ENCODE measurements around the gene RANGAP1. TPM values are rescaled to one million over a fixed set of nuclear protein-coding genes. Genes with fewer than 3 reads are reported as not detected.
A peak's percentile ranks its signal among the peaks of the same experiment; 100 is the strongest.

The RANGAP1 gene
- total RNA-seq, 5 donors from 2014 or later (not counting 1 experiment from before 2014, with no cell fraction given), result 95.0 to 113 (median 104) TPM

- H3K27ac ChIP-seq (ENCODE audit: low read length), result no peak overlapping the region
- Mint-ChIP-seq H3K27ac (no peak overlapping the region), H3K36me3 (no peaks in the 10 kb centered on the region), H3K27me3 (no peaks in the 10 kb centered on the region), H3K4me1 (peaks cover 20 to 31% (median 29%) of the 10 kb centered on the region in 3 donors), H3K4me3 (no peak overlapping the region), H3K9me3 (no peaks in the 10 kb centered on the region)
- ATAC-seq (replicated peaks in 1 of 4) (no peak), DNase-seq (no peak)
- no peaks in the 10 kb centered on the region for H3K27me3 ChIP-seq (replicated peaks in 1 of 2; ENCODE audit: control insufficient read depth in 2 of 2, extremely low read depth in 1 of 2, insufficient read depth in 2 of 2, low read length in 1 of 2)
- H3K4me1 ChIP-seq (ENCODE audit: control insufficient read depth in 1 of 2, extremely low read depth in 1 of 2, insufficient read depth in 2 of 2, low read length in 2 of 2), result peaks cover 0 to 10% of the 10 kb centered on the region in 2 experiments
- WGBS (ENCODE audit: insufficient coverage), result 100% methylated on average over 1 of the region's 5 CpGs
- ChIA-PET CTCF (no interaction called here), POLR2A (no interaction called here)
- H3K4me3 ChIP-seq (ENCODE audit: control insufficient read depth in 1 of 2, extremely low read depth in 1 of 2, low read length in 1 of 2), result no peak overlapping the region
- H3K9me3 ChIP-seq, result no peaks in the 10 kb centered on the region
- peaks cover 5 to 10% of the 10 kb centered on the region in 2 donors for H3K36me3 ChIP-seq (ENCODE audit: control insufficient read depth in 2 of 2, extremely low read depth in 1 of 2, insufficient read depth in 1 of 2, low read length in 1 of 2)
Observed at GRCh38 chr22:41311487-41311886, 25.5 kb upstream of the RANGAP1 start.

- no peaks in the 10 kb centered on the region for H3K36me3 Mint-ChIP-seq
- Histone ChIP-seq H3K9me3 (no peaks in the 10 kb centered on the region), H3K27ac (ENCODE audit: low read length) (no peak overlapping the region), H3K27me3 (replicated peaks in 1 of 2; ENCODE audit: control insufficient read depth in 2 of 2, extremely low read depth in 1 of 2, insufficient read depth in 2 of 2, low read length in 1 of 2) (no peaks in the 10 kb centered on the region), H3K4me3 (ENCODE audit: control insufficient read depth in 1 of 2, extremely low read depth in 1 of 2, low read length in 1 of 2) (no peak overlapping the region), H3K4me1 (ENCODE audit: control insufficient read depth in 1 of 2, extremely low read depth in 1 of 2, insufficient read depth in 2 of 2, low read length in 2 of 2) (peaks cover 0 to 10% of the 10 kb centered on the region in 2 experiments), H3K36me3 (ENCODE audit: control insufficient read depth in 2 of 2, extremely low read depth in 1 of 2, insufficient read depth in 1 of 2, low read length in 1 of 2) (peaks cover 5 to 10% of the 10 kb centered on the region in 2 donors)
- H3K4me1 Mint-ChIP-seq, result peaks cover 20 to 38% (median 36%) of the 10 kb centered on the region in 3 donors
- DNase-seq (no peak), ATAC-seq (replicated peaks in 1 of 4) (no peak)
- no peak overlapping the region for H3K4me3 Mint-ChIP-seq
- CTCF ChIA-PET, result no interaction called here
- H3K9me3 Mint-ChIP-seq, result no peaks in the 10 kb centered on the region
- 100% methylated on average over 1 of the region's 1 CpG for WGBS (ENCODE audit: insufficient coverage)
- POLR2A ChIA-PET, result interaction anchor here in 1 of 2 donors (0.6 kb wide), 1 partner anchor 19 kb away, joined by 3 read pairs; no protein-coding TSS in a partner anchor
- no peaks in the 10 kb centered on the region for H3K27me3 Mint-ChIP-seq
- H3K27ac Mint-ChIP-seq, result no peak overlapping the region
Observed at GRCh38 chr22:41310336-41310735, 24.3 kb upstream of the RANGAP1 start.

GRCh38 chr22:41308544-41308947 is 22.6 kb upstream of the RANGAP1 start:
- Mint-ChIP-seq H3K9me3 (no peaks in the 10 kb centered on the region), H3K27me3 (no peaks in the 10 kb centered on the region), H3K4me3 (no peak overlapping the region), H3K4me1 (peaks cover 29 to 47% (median 44%) of the 10 kb centered on the region in 3 donors), H3K36me3 (no peaks in the 10 kb centered on the region), H3K27ac (peak overlapping the region in 1 of 2 donors; percentile 35)
- Histone ChIP-seq H3K9me3 (no peaks in the 10 kb centered on the region), H3K4me3 (ENCODE audit: control insufficient read depth in 1 of 2, extremely low read depth in 1 of 2, low read length in 1 of 2) (no peak overlapping the region), H3K27me3 (replicated peaks in 1 of 2; ENCODE audit: control insufficient read depth in 2 of 2, extremely low read depth in 1 of 2, insufficient read depth in 2 of 2, low read length in 1 of 2) (no peaks in the 10 kb centered on the region), H3K36me3 (ENCODE audit: control insufficient read depth in 2 of 2, extremely low read depth in 1 of 2, insufficient read depth in 1 of 2, low read length in 1 of 2) (peaks cover 5 to 18% of the 10 kb centered on the region in 2 donors), H3K4me1 (ENCODE audit: control insufficient read depth in 1 of 2, extremely low read depth in 1 of 2, insufficient read depth in 2 of 2, low read length in 2 of 2) (peaks cover 0 to 16% of the 10 kb centered on the region in 2 experiments), H3K27ac (ENCODE audit: low read length) (no peak overlapping the region)
- ATAC-seq (replicated peaks in 1 of 4) (no peak), DNase-seq (no peak)
- WGBS (ENCODE audit: insufficient coverage), result 91% methylated on average over 7 of the region's 7 CpGs
- ChIA-PET CTCF (interaction anchor here in 1 of 2 donors (0.7 kb wide), 1 partner anchor 214 kb away, joined by 9 read pairs; no protein-coding TSS in a partner anchor), POLR2A (interaction anchor here in 1 of 2 donors (0.5 kb wide), 1 partner anchor 32 kb away, joined by 3 read pairs; no protein-coding TSS in a partner anchor)

- peaks cover 0 to 20% of the 10 kb centered on the region in 2 experiments for H3K4me1 ChIP-seq (ENCODE audit: control insufficient read depth in 1 of 2, extremely low read depth in 1 of 2, insufficient read depth in 2 of 2, low read length in 2 of 2)
- H3K4me1 Mint-ChIP-seq, result peaks cover 34 to 51% (median 49%) of the 10 kb centered on the region in 3 donors
- no peaks in the 10 kb centered on the region for H3K27me3 Mint-ChIP-seq
- H3K9me3 Mint-ChIP-seq, result no peaks in the 10 kb centered on the region
- no peak overlapping the region for H3K4me3 ChIP-seq (ENCODE audit: control insufficient read depth in 1 of 2, extremely low read depth in 1 of 2, low read length in 1 of 2)
- no peaks in the 10 kb centered on the region for H3K27me3 ChIP-seq (replicated peaks in 1 of 2; ENCODE audit: control insufficient read depth in 2 of 2, extremely low read depth in 1 of 2, insufficient read depth in 2 of 2, low read length in 1 of 2)
- DNase-seq (no peak), ATAC-seq (replicated peaks in 1 of 4) (no peak)
- H3K9me3 ChIP-seq, result no peaks in the 10 kb centered on the region
- H3K27ac Mint-ChIP-seq, result peak overlapping the region in 1 of 2 donors; percentile 35
- ChIA-PET CTCF (no interaction called here), POLR2A (no interaction called here)
- H3K27ac ChIP-seq (ENCODE audit: low read length), result no peak overlapping the region
- 13% methylated on average over 1 of the region's 3 CpGs for WGBS (ENCODE audit: insufficient coverage)
- H3K36me3 Mint-ChIP-seq, result no peaks in the 10 kb centered on the region
- peaks cover 5 to 18% of the 10 kb centered on the region in 2 donors for H3K36me3 ChIP-seq (ENCODE audit: control insufficient read depth in 2 of 2, extremely low read depth in 1 of 2, insufficient read depth in 1 of 2, low read length in 1 of 2)
- no peak overlapping the region for H3K4me3 Mint-ChIP-seq
Observed at GRCh38 chr22:41308054-41308453, 22.1 kb upstream of the RANGAP1 start.

GRCh38 chr22:41305646-41306045 is 19.7 kb upstream of the RANGAP1 start:
- CTCF ChIA-PET, result no interaction called here
- Histone ChIP-seq H3K27me3 (replicated peaks in 1 of 2; ENCODE audit: control insufficient read depth in 2 of 2, extremely low read depth in 1 of 2, insufficient read depth in 2 of 2, low read length in 1 of 2) (no peaks in the 10 kb centered on the region), H3K36me3 (ENCODE audit: control insufficient read depth in 2 of 2, extremely low read depth in 1 of 2, insufficient read depth in 1 of 2, low read length in 1 of 2) (peaks cover 5 to 18% of the 10 kb centered on the region in 2 donors), H3K27ac (ENCODE audit: low read length) (no peak overlapping the region), H3K4me1 (ENCODE audit: control insufficient read depth in 1 of 2, extremely low read depth in 1 of 2, insufficient read depth in 2 of 2, low read length in 2 of 2) (peaks cover 2 to 32% of the 10 kb centered on the region in 2 experiments), H3K9me3 (no peaks in the 10 kb centered on the region), H3K4me3 (ENCODE audit: control insufficient read depth in 1 of 2, extremely low read depth in 1 of 2, low read length in 1 of 2) (no peak overlapping the region)
- Mint-ChIP-seq H3K27me3 (no peaks in the 10 kb centered on the region), H3K27ac (peak overlapping the region in 1 of 2 donors; percentile 30), H3K36me3 (no peaks in the 10 kb centered on the region), H3K9me3 (no peaks in the 10 kb centered on the region), H3K4me1 (peaks cover 35 to 53% (median 51%) of the 10 kb centered on the region in 3 donors), H3K4me3 (no peak overlapping the region)
- POLR2A ChIA-PET, result interaction anchor here (0.6 kb wide), 4 partner anchors 10 to 570 kb away, joined by 3 to 5 read pairs (median 5); partner anchors contain the start of gene RANGAP1 (in 1 of the 2)
- ATAC-seq (replicated peaks in 1 of 4) (no peak), DNase-seq (no peak)
- WGBS (ENCODE audit: insufficient coverage), result 93% methylated on average over 4 of the region's 4 CpGs

GRCh38 chr22:41302811-41303210 is 16.8 kb upstream of the RANGAP1 start:
- peak overlapping the region; percentile 62 for H3K27ac ChIP-seq (ENCODE audit: low read length)
- peaks cover 0 to 10% of the 10 kb centered on the region in 2 donors for H3K36me3 ChIP-seq (ENCODE audit: control insufficient read depth in 2 of 2, extremely low read depth in 1 of 2, insufficient read depth in 1 of 2, low read length in 1 of 2)
- Mint-ChIP-seq H3K4me1 (peaks cover 26 to 42% (median 41%) of the 10 kb centered on the region in 3 donors), H3K27ac (peak overlapping the region; percentile 71 to 84), H3K4me3 (peak overlapping the region; percentile 71 to 81 (median 74)), H3K36me3 (no peaks in the 10 kb centered on the region), H3K27me3 (no peaks in the 10 kb centered on the region), H3K9me3 (no peaks in the 10 kb centered on the region)
- H3K27me3 ChIP-seq (replicated peaks in 1 of 2; ENCODE audit: control insufficient read depth in 2 of 2, extremely low read depth in 1 of 2, insufficient read depth in 2 of 2, low read length in 1 of 2), result peaks cover 0 to 2% of the 10 kb centered on the region in 2 experiments
- DNase-seq (no peak), ATAC-seq (replicated peaks in 1 of 4) (no peak)
- peaks cover 3 to 27% of the 10 kb centered on the region in 2 experiments for H3K4me1 ChIP-seq (ENCODE audit: control insufficient read depth in 1 of 2, extremely low read depth in 1 of 2, insufficient read depth in 2 of 2, low read length in 2 of 2)
- peak overlapping the region; percentile 45 to 97 for H3K4me3 ChIP-seq (ENCODE audit: control insufficient read depth in 1 of 2, extremely low read depth in 1 of 2, low read length in 1 of 2)
- no CpG with 5 or more reads among the region's 5 CpGs for WGBS (ENCODE audit: insufficient coverage)
- no peaks in the 10 kb centered on the region for H3K9me3 ChIP-seq
- POLR2A ChIA-PET, result no interaction called here
- CTCF ChIA-PET, result interaction anchor here in 1 of 2 donors (0.6 to 0.9 kb wide), 2 partner anchors 17 to 385 kb away, joined by 3 to 4 read pairs; partner anchors contain the start of gene RANGAP1
